HG02759 (cell line): Measurements from ENCODE around the gene COLQ.
A peak's percentile ranks its signal among the peaks of the same experiment; 100 is the strongest.
"Not testable (repeated sequence)": the region's sequence is repeated elsewhere in the genome, so short reads cannot be mapped to it uniquely, and the experiment has no call there.

Experiments used
- ATAC-seq: cut with Tn5 transposase; IDR thresholded peaks from one replicate; pipeline ENCODE4 v1.9.1; 2021; ENCODE audit warnings: mild to moderate bottlenecking, moderate library complexity; ENCODE audit not compliant: unreplicated experiment

Gene COLQ

DNA sequence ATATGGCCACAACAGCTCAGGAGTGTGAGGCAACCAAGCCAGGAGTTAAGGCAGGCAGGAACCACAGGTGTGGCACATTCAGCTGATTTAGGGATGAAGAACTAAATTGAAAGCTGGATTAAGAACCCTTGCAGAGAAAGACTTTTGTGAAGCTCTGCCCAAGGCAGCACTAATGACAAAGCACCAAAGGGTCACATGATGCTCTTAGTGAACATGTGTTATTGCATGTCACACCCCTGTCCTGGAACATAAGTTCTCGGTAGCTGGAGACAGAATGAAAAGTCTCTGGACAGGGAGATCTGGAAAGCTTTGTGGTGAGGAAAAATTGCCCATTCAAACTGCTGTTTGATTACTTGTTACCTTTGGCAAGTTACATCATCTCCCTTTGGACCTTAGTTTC is 90.9 kb downstream of the COLQ start:
- ATAC-seq: no peak

DNA sequence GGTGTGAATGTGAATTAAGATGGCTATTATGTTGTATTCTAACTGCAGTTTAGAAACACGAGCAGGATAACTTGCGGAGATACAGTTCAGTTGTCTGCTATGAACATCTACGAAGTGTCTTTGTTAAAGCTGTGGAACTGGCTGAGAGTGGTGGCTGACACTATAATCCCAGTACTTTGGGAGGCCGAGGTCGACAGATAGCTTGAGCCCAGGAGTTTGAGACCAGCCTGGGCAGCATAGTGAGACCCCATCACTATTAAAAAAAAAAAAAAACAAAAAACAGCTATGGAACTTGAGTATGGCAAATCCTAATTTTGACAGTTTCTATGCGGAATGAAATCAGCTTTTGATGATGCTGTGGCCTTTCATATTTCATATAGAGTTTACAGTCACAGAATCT is 92.4 kb downstream of the COLQ start:
- ATAC-seq: no peak

DNA sequence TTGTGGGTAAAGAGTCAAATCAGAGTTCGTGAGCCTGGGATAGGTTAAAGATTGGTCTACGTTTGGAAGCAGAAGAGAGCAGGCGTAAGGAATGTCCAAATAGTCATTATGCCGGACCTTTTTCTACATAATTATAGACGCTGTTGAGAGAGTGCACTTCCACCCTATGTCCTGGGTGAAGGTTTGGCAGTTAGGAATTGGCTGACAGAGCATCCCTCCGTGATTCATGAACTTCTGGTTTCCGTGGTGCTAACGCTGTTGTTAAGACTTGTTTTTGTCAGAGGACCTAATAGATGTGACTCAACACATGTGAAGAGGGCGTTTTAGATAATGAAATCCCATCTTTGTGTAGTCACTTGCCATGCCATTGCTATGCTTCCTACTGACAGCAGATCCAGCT is 93.0 kb downstream of the COLQ start:
- no peak for ATAC-seq

DNA sequence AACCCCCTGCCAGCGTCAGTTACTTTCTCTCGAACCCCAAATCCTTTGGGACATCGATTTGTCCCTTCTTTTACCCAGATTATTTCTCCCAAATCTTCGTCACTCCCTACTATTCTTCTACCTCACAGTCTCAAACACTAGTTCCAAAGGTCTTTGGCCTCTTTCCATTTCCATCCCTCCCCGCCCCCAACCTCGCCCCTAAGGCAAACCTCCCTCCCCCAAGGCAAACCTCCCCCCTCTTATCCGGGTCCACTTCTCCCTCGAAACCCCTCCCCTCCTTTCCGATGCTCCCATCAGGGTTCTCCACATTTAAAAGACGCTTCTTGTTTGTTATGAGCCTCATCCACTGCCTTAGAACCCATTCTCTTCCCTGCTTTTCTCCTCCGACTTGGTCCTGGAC is 93.5 kb downstream of the COLQ start:
- ATAC-seq: no peak

DNA sequence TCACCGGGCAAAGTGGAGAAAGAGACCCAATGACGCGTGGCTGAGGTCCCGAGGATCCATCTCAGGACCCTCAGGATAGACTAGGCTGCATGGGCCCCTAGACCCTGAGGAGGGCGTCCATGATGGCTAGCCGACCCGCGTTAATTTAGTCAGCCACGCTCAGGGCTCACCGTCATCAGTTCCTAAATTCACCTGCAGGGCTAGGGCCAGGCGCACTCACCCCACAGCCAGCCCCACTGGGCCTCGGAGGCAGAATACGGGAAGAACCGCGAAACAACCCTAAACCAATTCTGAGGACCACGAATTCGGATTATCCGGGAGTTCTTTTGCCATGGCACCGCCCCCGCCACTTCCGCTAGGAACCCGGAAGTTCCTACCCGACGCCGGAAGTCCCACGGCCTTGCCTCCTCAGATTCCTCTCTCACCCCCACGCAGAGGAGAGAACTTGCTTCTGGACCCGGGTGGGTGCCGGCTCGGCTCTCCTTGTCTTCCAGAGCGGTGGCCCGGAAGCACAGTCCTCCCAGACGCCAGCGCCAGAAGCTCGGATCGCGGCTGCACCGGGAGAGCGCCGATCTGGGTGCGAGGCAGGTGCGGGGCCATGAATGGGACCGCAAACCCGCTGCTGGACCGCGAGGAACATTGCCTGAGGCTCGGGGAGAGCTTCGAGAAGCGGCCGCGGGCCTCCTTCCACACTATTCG is 94.2 kb downstream of the COLQ start, which contains the start of the genes EAF1 and METTL6:
Gene EAF1, plus strand, starts transcription at position 417 of the 699 bp plus-strand sequence. Its CDS starts 182 bp downstream, at position 599.
Gene METTL6, minus strand, starts transcription at position 363 of the 699 bp plus-strand sequence. CDS start 1,033 bp downstream, outside the sequence.
- ATAC-seq: peak; percentile 95

DNA sequence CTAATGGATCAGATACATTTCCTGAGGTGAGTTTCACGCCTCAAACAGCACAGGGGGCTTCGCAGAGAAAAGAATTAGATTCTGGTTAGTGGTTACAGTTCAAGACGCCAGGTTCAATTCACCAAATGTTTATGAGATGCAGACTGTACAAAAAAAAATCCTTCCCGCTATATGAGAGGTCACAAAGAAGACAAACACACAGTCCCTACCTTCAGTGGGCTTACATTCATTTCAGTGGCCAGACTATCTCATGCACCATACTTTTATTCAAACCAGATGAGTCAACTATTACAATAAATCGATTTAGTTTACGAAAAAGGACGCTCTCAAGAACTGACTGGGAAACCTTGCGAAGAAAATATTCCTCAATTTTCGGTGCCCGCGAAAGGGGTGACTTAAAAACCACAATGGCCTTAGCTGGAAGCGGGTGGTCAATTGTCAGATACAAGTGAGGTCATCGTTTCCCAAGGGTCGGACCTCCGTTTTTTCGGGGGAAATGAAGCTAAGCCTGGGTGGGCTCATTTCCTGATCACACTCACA is 94.9 kb downstream of the COLQ start:
- ATAC-seq: peak; percentile 17

DNA sequence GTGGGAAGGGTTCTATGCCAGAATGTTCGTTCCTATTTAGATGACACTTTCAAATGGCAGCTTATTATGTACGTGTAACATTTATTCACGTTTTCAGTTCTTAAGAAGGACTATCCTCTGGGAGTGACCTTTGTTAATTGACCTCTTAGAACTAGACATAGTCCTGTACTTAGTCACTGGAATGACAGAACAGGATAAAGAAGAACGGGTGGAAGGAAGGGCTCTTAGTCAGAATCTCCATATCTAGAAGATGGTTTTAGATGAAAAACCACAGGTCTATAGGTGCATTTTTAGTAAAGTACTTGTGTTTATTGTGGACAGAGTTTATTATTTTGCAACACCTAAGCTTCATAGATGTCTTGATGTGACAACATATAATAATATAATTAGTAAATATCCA is 100.6 kb downstream of the COLQ start:
- no peak for ATAC-seq

DNA sequence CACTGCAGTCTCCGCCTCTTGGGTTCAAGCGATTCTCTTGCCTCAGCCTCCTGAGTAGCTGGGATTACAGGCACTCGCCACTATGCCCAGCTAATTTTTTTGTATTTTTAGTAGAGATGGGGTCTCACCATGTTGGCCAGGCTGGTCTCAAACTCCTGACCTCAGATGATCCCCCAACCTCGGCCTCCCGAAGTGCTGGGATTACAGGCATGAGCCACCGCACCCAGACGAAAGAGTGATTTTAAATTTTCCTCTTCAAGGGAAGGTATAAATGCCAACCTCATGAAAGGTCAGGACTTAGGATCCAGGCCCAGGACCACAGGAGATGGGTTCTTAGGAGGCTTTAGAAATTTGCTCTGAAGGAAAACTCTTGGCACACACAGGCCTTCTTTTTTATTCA is 110.5 kb downstream of the COLQ start:
- ATAC-seq: not testable (repeated sequence)

DNA sequence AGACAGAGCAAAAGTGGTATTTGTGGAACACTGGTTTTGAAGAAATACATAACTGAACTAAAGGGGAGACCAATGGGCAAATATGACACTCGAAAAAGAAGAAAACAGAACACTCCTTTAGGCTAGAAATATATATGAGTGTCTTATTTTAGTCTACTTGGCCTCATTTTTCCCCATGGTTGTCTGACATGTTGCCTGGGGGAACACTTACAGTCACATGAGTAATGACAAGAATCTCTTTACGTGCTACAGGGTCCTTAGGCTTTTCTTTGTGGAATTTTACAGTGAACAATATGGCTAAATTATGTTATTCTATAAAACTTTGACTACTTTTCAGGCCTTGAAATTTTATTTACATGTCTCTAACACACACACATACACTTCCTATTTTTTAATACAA is 111.7 kb downstream of the COLQ start:
- no peak for ATAC-seq

DNA sequence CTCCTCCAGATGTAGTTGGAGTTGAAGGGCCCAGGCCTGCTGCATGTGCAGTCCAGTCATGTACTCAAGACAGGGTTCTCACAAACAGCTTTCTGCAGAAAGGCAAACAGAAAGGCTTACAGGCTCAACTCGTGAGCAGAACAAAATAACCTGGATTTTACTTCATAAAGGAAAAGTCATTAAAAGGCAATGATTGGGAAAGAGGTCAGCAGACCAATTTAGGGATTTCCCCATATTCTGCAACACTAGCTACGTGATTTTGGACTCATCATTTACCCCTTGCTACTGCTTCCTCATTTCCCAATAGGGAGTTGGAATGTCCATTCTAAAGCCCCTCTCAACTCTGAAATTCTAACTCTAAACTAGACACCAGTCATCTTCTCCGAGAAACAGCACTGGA is 112.3 kb downstream of the COLQ start:
- ATAC-seq: no peak

DNA sequence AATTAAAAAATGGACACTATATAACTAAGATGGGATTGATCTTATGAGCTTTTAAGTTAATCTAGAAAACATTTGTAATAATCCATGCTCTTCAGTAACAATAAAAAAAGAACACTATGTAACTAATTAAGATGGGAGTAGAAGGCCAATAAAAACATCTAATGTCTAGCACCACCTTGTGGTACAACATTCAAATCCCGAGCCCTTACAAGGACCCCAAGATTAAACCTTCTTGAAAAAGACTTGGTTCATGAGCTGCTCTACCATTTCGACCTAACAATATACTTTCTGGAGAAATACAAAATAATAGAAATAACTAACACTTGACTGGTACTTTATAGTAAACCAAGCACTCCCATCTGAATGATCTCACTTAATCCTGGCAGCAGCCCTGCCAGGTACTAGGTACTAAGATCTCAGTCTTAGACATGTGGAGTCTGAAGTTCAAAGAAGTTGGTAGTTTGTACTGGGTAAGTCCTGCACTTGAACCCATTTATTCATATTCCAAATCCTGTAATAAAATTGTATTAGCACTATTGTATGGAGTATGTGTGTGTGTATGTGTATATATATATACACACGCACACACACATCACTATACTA is 116.0 kb downstream of the COLQ start:
- ATAC-seq: peak; percentile 55

DNA sequence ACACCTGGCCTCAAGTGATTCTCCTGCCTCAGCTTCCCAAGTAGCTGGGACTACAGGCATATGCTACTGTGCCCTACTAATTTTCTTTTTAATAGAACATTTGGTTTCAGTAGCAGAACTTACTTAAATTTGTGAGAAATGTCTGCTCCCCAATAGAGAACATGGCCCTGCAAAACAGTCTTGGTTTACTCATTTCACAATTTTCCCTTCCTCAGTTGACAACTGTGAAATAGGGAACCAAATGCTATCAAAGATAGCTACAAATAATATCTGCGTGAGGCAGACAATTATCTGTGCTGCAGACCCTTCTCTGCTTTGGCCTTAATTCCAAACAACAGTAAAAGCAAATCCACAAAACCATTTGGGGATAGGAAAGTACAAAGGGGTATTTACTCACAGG is 116.7 kb downstream of the COLQ start:
- no peak for ATAC-seq

DNA sequence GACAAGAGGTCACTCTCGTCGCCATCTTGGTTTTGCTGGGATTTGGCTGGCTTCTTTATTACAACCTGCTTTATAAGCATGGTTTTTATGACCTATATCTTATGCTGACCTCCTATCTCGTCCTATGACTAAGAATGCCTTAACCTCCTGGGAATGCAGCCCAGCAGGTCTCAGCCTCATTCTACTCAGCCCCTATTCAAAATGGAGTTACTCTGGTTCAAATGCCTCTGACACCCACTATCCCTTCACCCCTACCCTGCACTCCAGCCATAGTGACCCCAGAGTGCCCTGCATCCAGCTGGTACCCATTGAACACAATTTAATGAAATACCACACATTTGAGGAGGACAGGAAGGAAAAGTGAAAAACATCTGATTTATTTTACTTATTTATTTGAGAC is 117.5 kb downstream of the COLQ start:
- no peak for ATAC-seq

DNA sequence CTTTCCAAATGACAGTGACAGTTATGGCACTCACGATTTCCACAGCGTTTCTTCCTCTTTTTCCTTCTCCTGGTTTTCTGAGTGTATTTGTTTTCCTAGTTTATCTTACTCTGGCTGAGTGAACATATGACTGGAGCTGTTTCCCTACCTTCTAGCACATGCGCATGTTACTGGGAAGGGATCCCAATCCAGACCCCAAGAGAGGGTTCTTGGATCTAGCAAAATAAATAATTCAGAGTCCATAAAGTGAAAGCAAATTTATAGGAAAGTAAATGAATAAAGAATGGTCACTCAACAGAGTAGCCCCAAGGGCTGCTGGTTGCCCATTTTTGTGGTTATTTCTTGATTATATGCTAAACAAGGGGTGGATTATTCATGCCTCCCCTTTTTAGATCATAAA is 118.0 kb downstream of the COLQ start:
- no peak for ATAC-seq

DNA sequence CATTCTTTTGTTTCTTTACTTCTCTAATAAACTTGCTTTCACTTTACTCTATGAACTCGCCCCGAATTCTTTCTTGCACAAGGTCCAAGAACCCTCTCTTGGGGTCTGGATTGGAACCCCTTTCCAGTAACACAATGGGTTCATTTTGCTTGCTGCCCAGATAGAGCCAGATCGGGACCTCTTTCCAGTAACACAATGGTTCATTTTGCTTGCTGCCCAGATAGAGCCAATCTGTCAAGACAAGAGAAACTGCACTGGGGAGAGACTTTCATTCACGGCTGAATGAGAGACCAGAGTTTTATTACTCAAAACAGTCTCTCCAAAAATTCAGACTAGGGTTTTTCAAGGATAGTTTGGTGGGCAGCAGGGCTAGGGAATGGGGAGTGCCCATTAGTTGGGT is 119.6 kb downstream of the COLQ start:
- ATAC-seq: no peak
